Loucy (cell line): ENCODE data around the gene SYT7.

ENCODE experiments used
- H2AFZ ChIP-seq: fragments of 200-600 bp; sonication (generic); 2 replicates; pipeline ENCODE4 v1.6.0; 2016; ENCODE audit warnings: antibody characterized with exemption, mild to moderate bottlenecking, low read length, moderate library complexity
- H3F3A ChIP-seq: fragments of 200-600 bp; 2 replicates; pipeline ENCODE4 v1.6.0; 2016; ENCODE audit warnings: antibody characterized with exemption, low read depth, mild to moderate bottlenecking
- H3K27me3 ChIP-seq: fragments of 200-600 bp; sonication (generic); 2 replicates; pipeline ENCODE4 v1.6.1; 2014; ENCODE audit warnings: low read length, mild to moderate bottlenecking; ENCODE audit not compliant: insufficient read depth, poor library complexity, severe bottlenecking
- H3K36me3 ChIP-seq: fragments of 200-600 bp; sonication (generic); 2 replicates; pipeline ENCODE4 v1.6.1; 2016; ENCODE audit warnings: low read length; ENCODE audit not compliant: insufficient read depth
- H3K4me1 ChIP-seq: fragments of 200-600 bp; sonication (generic); 2 replicates; pipeline ENCODE4 v1.5.1; 2014; ENCODE audit warnings: low read length, mild to moderate bottlenecking; ENCODE audit not compliant: insufficient read depth, poor library complexity, severe bottlenecking
- H3K4me2 ChIP-seq: fragments of 200-600 bp; sonication (generic); 2 replicates; pipeline ENCODE4 v1.6.0; 2014; ENCODE audit warnings: antibody characterized with exemption, low read length, low read depth, mild to moderate bottlenecking; ENCODE audit not compliant: poor library complexity, severe bottlenecking
- H3K4me3 ChIP-seq: fragments of 200-600 bp; sonication (generic); 2 replicates; pipeline ENCODE4 v1.5.1; 2014; ENCODE audit warnings: low read length, mild to moderate bottlenecking, mixed read lengths; ENCODE audit not compliant: poor library complexity, severe bottlenecking
- H3K79me2 ChIP-seq: fragments of 200-600 bp; sonication (generic); 2 replicates; pipeline ENCODE4 v1.6.1; 2014; ENCODE audit warnings: low read length; ENCODE audit not compliant: insufficient read depth
- H3K9ac ChIP-seq: fragments of 200-600 bp; sonication (generic); 2 replicates; pipeline ENCODE4 v1.6.0; 2014; ENCODE audit warnings: mild to moderate bottlenecking, low read depth, low read length, moderate library complexity; ENCODE audit not compliant: poor library complexity, severe bottlenecking
- H3K9me2 ChIP-seq: fragments of 200-600 bp; sonication (generic); replicated peaks from 2 replicates; pipeline ENCODE4 v1.6.1; 2016; ENCODE audit warnings: low read depth, low read length, mixed read lengths
- H3K9me3 ChIP-seq: fragments of 200-600 bp; sonication (generic); 2 replicates; pipeline ENCODE4 v1.6.1; 2014; ENCODE audit warnings: mild to moderate bottlenecking, antibody characterized with exemption, low read length, low read depth; ENCODE audit not compliant: insufficient read depth
- H4K20me1 ChIP-seq: fragments of 200-600 bp; sonication (generic); 2 replicates; pipeline ENCODE4 v1.6.0; 2014; ENCODE audit warnings: antibody characterized with exemption, low read length, mild to moderate bottlenecking; ENCODE audit not compliant: insufficient read depth, poor library complexity, severe bottlenecking
- EZH2phosphoT487 ChIP-seq: fragments of 200-600 bp; IDR thresholded peaks from 2 replicates; pipeline ENCODE4 v1.6.1; 2018; ENCODE audit warnings: antibody characterized with exemption, mild to moderate bottlenecking, moderate library complexity, borderline replicate concordance
- TF ChIP-seq, protein P1 (sequence below): fragments of 200-600 bp; sonication (generic); conservative IDR thresholded peaks from 2 replicates; pipeline ENCODE4 v1.5.1; 2014; ENCODE audit warnings: mild to moderate bottlenecking, antibody characterized with exemption, low read length

Gene SYT7

DNA sequence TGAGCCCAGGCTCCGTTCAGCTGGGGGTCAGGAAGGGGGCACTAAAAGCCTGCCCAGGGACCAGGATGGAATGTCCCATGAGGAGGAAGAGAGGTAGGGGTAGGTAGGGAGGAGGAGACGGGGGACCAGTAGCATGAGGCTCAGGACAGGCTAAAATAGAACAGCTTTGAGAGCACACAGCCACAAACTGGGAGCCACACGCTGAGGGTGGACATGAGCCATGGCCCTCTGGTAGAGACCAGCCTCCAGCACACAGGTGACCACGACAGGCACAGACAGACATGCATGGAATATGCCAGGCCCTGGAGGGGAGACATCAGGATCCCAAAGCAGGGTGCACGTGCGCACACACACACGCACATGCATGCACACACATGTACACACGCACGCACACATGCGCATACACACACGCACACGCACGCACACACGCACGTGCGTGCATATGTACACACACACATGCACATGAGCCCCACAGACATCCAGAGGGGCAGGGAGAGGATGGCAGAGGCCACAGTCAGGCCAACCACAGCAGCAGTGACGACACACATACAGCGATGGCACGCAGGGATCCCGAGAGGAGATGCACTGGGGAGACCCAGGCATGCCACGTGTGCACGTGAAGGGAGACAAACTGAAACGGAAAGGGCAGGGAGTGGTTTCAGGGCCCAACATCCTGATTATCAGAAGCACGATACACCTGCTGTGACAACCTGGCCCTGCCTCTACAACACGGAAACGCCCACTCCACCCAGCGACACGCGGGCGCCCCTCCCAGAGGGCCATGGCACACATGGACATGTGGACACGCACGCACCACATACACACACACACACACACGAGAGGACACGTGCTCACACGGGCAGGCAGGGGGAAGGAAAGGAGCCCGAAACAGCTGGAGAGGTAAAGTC, 46.6 kb downstream of the SYT7 start:
- no peaks in the 10 kb centered on the region for H3K4me1 ChIP-seq
- no peaks in the 10 kb centered on the region for H3K79me2 ChIP-seq
- H4K20me1 ChIP-seq, result no peaks in the 10 kb centered on the region
- no peaks in the 10 kb centered on the region for H3F3A ChIP-seq
- H3K9me2 ChIP-seq, result no peaks in the 10 kb centered on the region
- no peak overlapping the region for H3K9ac ChIP-seq
- no peaks in the 10 kb centered on the region for H3K36me3 ChIP-seq
- no peak overlapping the region for H2AFZ ChIP-seq
- no peaks in the 10 kb centered on the region for H3K9me3 ChIP-seq
- no peak overlapping the region for H3K4me3 ChIP-seq
- TF ChIP-seq EZH2phosphoT487, result no peak
- TF ChIP-seq, protein P1, sequence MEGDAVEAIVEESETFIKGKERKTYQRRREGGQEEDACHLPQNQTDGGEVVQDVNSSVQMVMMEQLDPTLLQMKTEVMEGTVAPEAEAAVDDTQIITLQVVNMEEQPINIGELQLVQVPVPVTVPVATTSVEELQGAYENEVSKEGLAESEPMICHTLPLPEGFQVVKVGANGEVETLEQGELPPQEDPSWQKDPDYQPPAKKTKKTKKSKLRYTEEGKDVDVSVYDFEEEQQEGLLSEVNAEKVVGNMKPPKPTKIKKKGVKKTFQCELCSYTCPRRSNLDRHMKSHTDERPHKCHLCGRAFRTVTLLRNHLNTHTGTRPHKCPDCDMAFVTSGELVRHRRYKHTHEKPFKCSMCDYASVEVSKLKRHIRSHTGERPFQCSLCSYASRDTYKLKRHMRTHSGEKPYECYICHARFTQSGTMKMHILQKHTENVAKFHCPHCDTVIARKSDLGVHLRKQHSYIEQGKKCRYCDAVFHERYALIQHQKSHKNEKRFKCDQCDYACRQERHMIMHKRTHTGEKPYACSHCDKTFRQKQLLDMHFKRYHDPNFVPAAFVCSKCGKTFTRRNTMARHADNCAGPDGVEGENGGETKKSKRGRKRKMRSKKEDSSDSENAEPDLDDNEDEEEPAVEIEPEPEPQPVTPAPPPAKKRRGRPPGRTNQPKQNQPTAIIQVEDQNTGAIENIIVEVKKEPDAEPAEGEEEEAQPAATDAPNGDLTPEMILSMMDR, result no peak
- H3K27me3 ChIP-seq, result no peaks in the 10 kb centered on the region
- no peak overlapping the region for H3K4me2 ChIP-seq

GRCh38 chr11:61533401-61533800, 47.5 kb downstream of the SYT7 start:
- no peak overlapping the region for H3K4me3 ChIP-seq
- H4K20me1 ChIP-seq, result no peaks in the 10 kb centered on the region
- no peak overlapping the region for H2AFZ ChIP-seq
- no peak overlapping the region for H3K4me2 ChIP-seq
- no peaks in the 10 kb centered on the region for H3K27me3 ChIP-seq
- no peaks in the 10 kb centered on the region for H3K9me3 ChIP-seq
- H3K9ac ChIP-seq, result no peak overlapping the region
- no peaks in the 10 kb centered on the region for H3K9me2 ChIP-seq
- H3K79me2 ChIP-seq, result no peaks in the 10 kb centered on the region
- H3F3A ChIP-seq, result no peaks in the 10 kb centered on the region
- no peaks in the 10 kb centered on the region for H3K4me1 ChIP-seq
- TF ChIP-seq, protein P1, result no peak
- TF ChIP-seq EZH2phosphoT487, result no peak
- H3K36me3 ChIP-seq, result no peaks in the 10 kb centered on the region

DNA sequence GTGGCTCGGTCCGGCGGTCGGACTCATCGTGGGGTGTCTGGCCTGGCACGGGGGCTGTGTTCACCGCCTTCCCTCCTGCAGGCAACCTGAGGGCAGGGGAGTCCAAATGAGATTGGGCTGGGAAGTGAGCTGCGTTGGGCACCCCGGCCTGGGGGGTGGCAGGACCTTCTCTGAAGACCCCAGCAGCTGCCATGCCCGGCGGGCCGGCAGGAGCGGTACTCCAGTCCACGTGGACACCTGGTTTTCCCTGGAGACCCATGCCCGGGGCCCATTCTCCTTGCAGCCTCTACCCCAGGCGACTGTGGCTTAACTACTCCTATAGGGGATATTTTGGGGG, 47.9 kb downstream of the SYT7 start:
- no peaks in the 10 kb centered on the region for H3K9me3 ChIP-seq
- H3K9ac ChIP-seq, result no peak overlapping the region
- H3F3A ChIP-seq, result no peaks in the 10 kb centered on the region
- no peak for TF ChIP-seq EZH2phosphoT487
- TF ChIP-seq, protein P1, result no peak
- no peaks in the 10 kb centered on the region for H3K36me3 ChIP-seq
- H3K4me3 ChIP-seq, result no peak overlapping the region
- no peaks in the 10 kb centered on the region for H4K20me1 ChIP-seq
- H3K27me3 ChIP-seq, result no peaks in the 10 kb centered on the region
- H2AFZ ChIP-seq, result no peak overlapping the region
- H3K4me1 ChIP-seq, result no peaks in the 10 kb centered on the region
- H3K4me2 ChIP-seq, result no peak overlapping the region
- no peaks in the 10 kb centered on the region for H3K79me2 ChIP-seq
- H3K9me2 ChIP-seq, result no peaks in the 10 kb centered on the region
